ENCODE measurements around the gene TRIM62.

The TRIM62 gene

DNA sequence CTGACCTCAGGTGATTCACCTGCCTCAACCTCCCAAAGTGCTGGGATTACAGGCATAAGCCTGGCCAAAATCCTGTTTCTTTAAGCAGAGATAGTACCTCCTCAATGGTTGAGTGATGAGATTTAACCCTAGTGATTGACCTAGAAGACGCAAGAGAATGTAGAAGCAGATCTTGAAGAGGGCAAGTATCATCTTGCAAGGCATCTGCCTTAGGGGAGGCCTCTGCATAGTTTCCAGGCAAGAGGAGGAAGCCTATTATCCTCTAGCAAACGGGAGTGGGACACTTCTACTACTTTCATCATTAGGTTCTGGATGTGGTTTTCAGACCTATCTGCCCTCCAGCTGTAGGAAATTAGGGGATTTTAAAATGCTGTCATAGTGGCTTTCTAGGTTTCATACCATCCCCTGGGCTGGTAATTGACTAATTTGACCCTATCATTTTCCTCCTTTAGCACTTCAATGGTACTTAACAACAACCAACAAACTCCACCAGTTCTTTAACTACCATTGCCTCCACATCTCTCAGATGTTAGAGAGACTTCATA lies 10.0 kb upstream of the TRIM62 start:
- H3K4me3 ChIP-seq (ENCODE audit: low read depth, low read length): no peak overlapping the region
- in situ Hi-C loops (cut with HindIII; ENCODE audit: low sequenced_read_pairs): no loop called here
- TF ChIP-seq CTCF (IDR thresholded peaks at IDR 0.05; ENCODE audit: low read depth, low read length, missing control alignments): no peak
- no peak for DNase-seq (ENCODE audit: low read depth)

GRCh38 chr1:33190701-33191100 lies 8.9 kb upstream of the TRIM62 start:
- no peak overlapping the region for H3K4me3 ChIP-seq (ENCODE audit: low read depth, low read length)
- no peak for DNase-seq (ENCODE audit: low read depth)
- TF ChIP-seq CTCF (IDR thresholded peaks at IDR 0.05; ENCODE audit: low read depth, low read length, missing control alignments): no peak
- in situ Hi-C loops (cut with HindIII; ENCODE audit: low sequenced_read_pairs): no loop called here

DNA sequence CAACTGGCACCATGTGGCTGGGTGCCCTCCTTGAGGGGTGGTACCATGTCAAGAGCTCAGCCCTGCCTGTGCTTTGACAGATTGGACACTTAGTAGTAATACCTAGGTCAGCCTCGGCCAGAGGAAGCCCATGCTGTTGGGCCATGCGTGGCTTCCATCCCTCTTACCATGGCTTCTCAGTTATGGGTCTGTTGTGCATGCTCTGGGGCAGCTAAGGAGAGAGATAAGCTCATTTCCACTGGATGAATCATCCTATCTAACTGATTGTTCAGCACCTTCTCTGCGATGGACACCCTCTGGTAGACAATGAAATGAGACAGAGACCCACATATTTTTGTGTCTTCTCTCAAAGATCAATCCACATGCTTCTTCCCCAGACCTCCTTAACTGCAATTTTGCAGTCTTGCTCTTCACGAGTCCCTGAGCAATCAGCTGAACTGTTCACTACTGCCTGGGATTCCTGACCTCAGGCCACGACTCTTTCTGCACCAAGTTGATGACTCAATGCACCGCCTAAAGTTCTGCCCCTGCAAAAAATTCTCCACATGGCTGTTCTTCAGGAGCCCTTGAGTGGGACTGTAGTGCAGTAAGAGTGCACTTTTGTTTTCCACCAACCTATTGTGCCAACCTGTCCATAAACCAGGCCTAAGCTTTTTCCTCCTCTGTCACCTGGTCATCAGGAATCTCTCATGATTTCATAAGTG lies 6.9 kb upstream of the TRIM62 start:
- H3K4me3 ChIP-seq (ENCODE audit: low read depth, low read length): no peak overlapping the region
- DNase-seq (ENCODE audit: low read depth): no peak
- in situ Hi-C loops (cut with HindIII; ENCODE audit: low sequenced_read_pairs): no loop called here
- no peak for TF ChIP-seq CTCF (IDR thresholded peaks at IDR 0.05; ENCODE audit: low read depth, low read length, missing control alignments)

DNA sequence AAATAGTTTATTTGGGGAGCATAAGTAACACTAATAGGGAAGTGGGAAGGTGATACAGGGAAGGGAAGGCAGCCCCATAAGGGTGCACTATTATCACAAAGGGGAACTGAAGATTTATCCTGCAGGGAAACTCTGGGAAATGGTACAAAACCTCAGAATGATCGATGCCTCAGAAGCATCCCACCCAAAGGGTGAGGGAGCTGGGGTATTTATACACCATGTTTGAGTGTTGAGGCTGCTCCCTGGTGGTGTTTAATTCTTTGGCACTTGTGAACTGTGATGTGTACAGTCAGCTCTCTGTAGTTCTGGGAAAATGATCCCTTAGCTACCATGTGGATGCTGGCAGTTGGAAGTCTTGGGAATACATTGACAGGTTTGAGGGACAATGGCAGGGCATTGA lies 5.1 kb upstream of the TRIM62 start:
- TF ChIP-seq CTCF (IDR thresholded peaks at IDR 0.05; ENCODE audit: low read depth, low read length, missing control alignments): no peak
- no peak overlapping the region for H3K4me3 ChIP-seq (ENCODE audit: low read depth, low read length)
- no peak for DNase-seq (ENCODE audit: low read depth)
- in situ Hi-C loops (cut with HindIII; ENCODE audit: low sequenced_read_pairs): no loop called here

GRCh38 chr1:33185541-33185940 lies 3.7 kb upstream of the TRIM62 start:
- TF ChIP-seq CTCF (IDR thresholded peaks at IDR 0.05; ENCODE audit: low read depth, low read length, missing control alignments): no peak
- in situ Hi-C loops (cut with HindIII; ENCODE audit: low sequenced_read_pairs): no loop called here
- no peak for DNase-seq (ENCODE audit: low read depth)

GRCh38 chr1:33183306-33183705 lies 1.5 kb upstream of the TRIM62 start:
- no peak overlapping the region for H3K4me3 ChIP-seq (ENCODE audit: low read depth, low read length)
- no peak for TF ChIP-seq CTCF (IDR thresholded peaks at IDR 0.05; ENCODE audit: low read depth, low read length, missing control alignments)
- in situ Hi-C loops (cut with HindIII; ENCODE audit: low sequenced_read_pairs): no loop called here
- no peak for DNase-seq (ENCODE audit: low read depth)

More at GRCh38 chr1:33185541-33185940, 3.7 kb upstream of the TRIM62 start:
- H3K4me3 ChIP-seq (ENCODE audit: low read depth, low read length): no peak overlapping the region

Data from astrocyte of the cerebellum (primary cell).